Stimulated activated CD4-positive, alpha-beta T cell treated with anti-CD3 and anti-CD28 coated beads, Interleukin-2, amount 100 ng/mL, for 4 hours (primary cell): ENCODE results near the gene GJA3.
A peak's percentile ranks its signal among the peaks of the same experiment; 100 is the strongest.

ENCODE experiments used
- DNase-seq: peaks from one replicate; pipeline ENCODE4 v3.0.0-alpha.2; 2020; ENCODE audit warnings: low read depth

The GJA3 gene

GRCh38 chr13:20160306-20161274 is at the start of gene GJA3:
Gene GJA3 (minus strand): TSS chr13:20161052. CDS start chr13:20143288, 17,764 bp downstream.
- DNase-seq: peak; percentile 69

GRCh38 chr13:20209948-20210347 is 49.1 kb upstream of the GJA3 start:
- DNase-seq: no peak

- DNase-seq: no peak
Measured at GRCh38 chr13:20206698-20207235, 45.9 kb upstream of the GJA3 start.

GRCh38 chr13:20206065-20206697 is 45.3 kb upstream of the GJA3 start:
- DNase-seq: no peak

GRCh38 chr13:20198781-20199180 is 37.9 kb upstream of the GJA3 start:
- no peak for DNase-seq

- DNase-seq: no peak
Measured at GRCh38 chr13:20197361-20197834, 36.5 kb upstream of the GJA3 start.

- DNase-seq: no peak
Measured at GRCh38 chr13:20195801-20196200, 34.9 kb upstream of the GJA3 start.

- DNase-seq: no peak
Measured at GRCh38 chr13:20193907-20194631, 33.2 kb upstream of the GJA3 start.

GRCh38 chr13:20193162-20193906 is 32.5 kb upstream of the GJA3 start:
- no peak for DNase-seq

- no peak for DNase-seq
Measured at GRCh38 chr13:20192836-20193161, 31.9 kb upstream of the GJA3 start, which contains the start of gene GJB2. Gene GJB2 (minus strand): TSS chr13:20192938. CDS start chr13:20189581, 3,357 bp downstream.

GRCh38 chr13:20192158-20192835 is 31.4 kb upstream of the GJA3 start:
- DNase-seq: no peak

GRCh38 chr13:20191311-20192157 is 30.7 kb upstream of the GJA3 start:
- DNase-seq: no peak

- DNase-seq: no peak
Measured at GRCh38 chr13:20190481-20191310, 29.8 kb upstream of the GJA3 start.

GRCh38 chr13:20190076-20190475 is 29.2 kb upstream of the GJA3 start:
- no peak for DNase-seq

GRCh38 chr13:20188667-20189553 is 28.1 kb upstream of the GJA3 start:
- DNase-seq: no peak

- DNase-seq: no peak
Measured at GRCh38 chr13:20186771-20187170, 25.9 kb upstream of the GJA3 start.

GRCh38 chr13:20185366-20186056 is 24.7 kb upstream of the GJA3 start:
- no peak for DNase-seq
